A549 (cell line): Measurements from ENCODE around the gene PRKAG2.

Experiments
- MYC ChIP-seq: IDR thresholded peaks from 2 replicates; pipeline ENCODE4 v1.6.1; 2012; ENCODE audit warnings: mild to moderate bottlenecking, inconsistent platforms, low read length, improper control_type of control experiment, borderline replicate concordance
- POLR2A ChIP-seq: IDR thresholded peaks from 2 replicates; pipeline ENCODE4 v1.6.1; 2012; ENCODE audit warnings: mild to moderate bottlenecking, low read length
- RAD21 ChIP-seq, 2 experiments: fragments of >200 bp in 1 of 2; sonication (Bioruptor Twin) in 1 of 2; formaldehyde crosslinking in 1 of 2; IDR thresholded peaks in 1 of 2; conservative IDR thresholded peaks in 1 of 2; 2 replicates in 1 of 2; 3 replicates in 1 of 2; pipeline ENCODE4 v1.6.1; 2012 to 2018; ENCODE audit warnings: inconsistent platforms in 1 of 2
- RNF2 ChIP-seq: fragments of 200-600 bp; sonication (generic); IDR thresholded peaks from 2 replicates; pipeline ENCODE4 v1.6.1; 2016; ENCODE audit warnings: low read depth, mild to moderate bottlenecking, antibody characterized with exemption, moderate library complexity, borderline replicate concordance
- TF ChIP-seq, protein P1 (sequence below): fragments of 150-350 bp; IDR thresholded peaks from 2 replicates; pipeline ENCODE4 v1.6.1; 2014; ENCODE audit warnings: low read depth, mild to moderate bottlenecking, low read length

DNA sequence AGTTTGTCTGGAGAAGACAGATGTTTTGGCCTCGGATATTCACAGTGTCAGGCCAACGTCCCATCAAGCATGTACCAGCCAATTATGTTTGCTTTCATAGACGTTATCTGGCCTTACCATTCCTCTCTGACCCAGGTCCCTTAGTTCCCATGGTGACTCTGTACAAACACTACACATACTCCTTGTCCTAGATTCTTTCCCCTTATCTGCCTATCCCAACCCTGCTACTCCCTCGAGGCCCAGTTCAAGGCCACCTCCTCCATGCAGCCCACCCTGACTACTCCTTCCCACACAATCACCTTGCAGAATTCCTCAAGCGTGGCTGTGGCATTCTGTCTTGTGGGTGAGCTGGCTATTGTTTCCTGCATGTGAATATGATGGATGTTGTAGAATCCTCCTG is 155.2 kb downstream of the PRKAG2 start:
- TF ChIP-seq POLR2A = no peak
- no peak for TF ChIP-seq RAD21 (conservative IDR thresholded peaks at IDR 0.05 in 1 of 2, IDR thresholded peaks at IDR 0.05 in 1 of 2)
- TF ChIP-seq MYC = no peak
- TF ChIP-seq, protein P1, sequence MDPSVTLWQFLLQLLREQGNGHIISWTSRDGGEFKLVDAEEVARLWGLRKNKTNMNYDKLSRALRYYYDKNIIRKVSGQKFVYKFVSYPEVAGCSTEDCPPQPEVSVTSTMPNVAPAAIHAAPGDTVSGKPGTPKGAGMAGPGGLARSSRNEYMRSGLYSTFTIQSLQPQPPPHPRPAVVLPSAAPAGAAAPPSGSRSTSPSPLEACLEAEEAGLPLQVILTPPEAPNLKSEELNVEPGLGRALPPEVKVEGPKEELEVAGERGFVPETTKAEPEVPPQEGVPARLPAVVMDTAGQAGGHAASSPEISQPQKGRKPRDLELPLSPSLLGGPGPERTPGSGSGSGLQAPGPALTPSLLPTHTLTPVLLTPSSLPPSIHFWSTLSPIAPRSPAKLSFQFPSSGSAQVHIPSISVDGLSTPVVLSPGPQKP = no peak
- no peak for TF ChIP-seq RNF2
